K562 (cell line): ENCODE measurements around the gene RING1. TPM values are rescaled to one million over a fixed set of nuclear protein-coding genes. Genes with fewer than 3 reads are reported as not detected.

Experiments
- ESRRB ChIP-seq: fragments of 250-450 bp; sonication (Bioruptor Pico); IDR thresholded peaks from 2 replicates; pipeline ENCODE4 v1.5.0; 2020; ENCODE audit warnings: mild to moderate bottlenecking, moderate library complexity, borderline replicate concordance
- RAD51 ChIP-seq: fragments of 450-650 bp; IDR thresholded peaks from 2 replicates; pipeline ENCODE4 v1.7.1; 2016; ENCODE audit warnings: low read depth, mild to moderate bottlenecking, borderline replicate concordance
- RUNX1 ChIP-seq: sonication (generic); IDR thresholded peaks from 2 replicates; pipeline ENCODE4 v1.6.1; 2016; ENCODE audit warnings: antibody characterized with exemption, low read depth
- SRSF9 ChIP-seq: fragments of 200-400 bp; formaldehyde crosslinking; IDR thresholded peaks from 2 replicates; pipeline ENCODE4 v1.6.1; 2017; ENCODE audit warnings: low read depth, low read length, borderline replicate concordance
- STAG1 ChIP-seq: sonication (generic); formaldehyde crosslinking; IDR thresholded peaks from 2 replicates; pipeline ENCODE4 v1.5.0; 2020; ENCODE audit warnings: missing genetic modification reagents, borderline replicate concordance
- ZC3H11A ChIP-seq: IDR thresholded peaks from 2 replicates; pipeline ENCODE4 v1.6.1; 2012; ENCODE audit warnings: low read depth, low read length, improper control_type of control experiment
- ZNF282 ChIP-seq: sonication (generic); formaldehyde crosslinking; IDR thresholded peaks from 2 replicates; pipeline ENCODE4 v1.8.1; 2023; ENCODE audit warnings: missing genetic modification reagents
- ZNF644 ChIP-seq: fragments of 200-800 bp; sonication (Bioruptor generic); IDR thresholded peaks from 2 replicates; pipeline ENCODE4 v1.6.1; 2016; ENCODE audit warnings: low read depth, missing genetic modification characterization, missing compliant biosample characterization
- ZNF668 ChIP-seq: fragments of 250-450 bp; sonication (Bioruptor Pico); IDR thresholded peaks from 2 replicates; pipeline ENCODE4 v1.8.0; 2022; ENCODE audit warnings: mild to moderate bottlenecking, inconsistent platforms
- polyA plus RNA-seq, 8 experiments: library from polyadenylated mRNA; depleted of rRNA in 4 of 8; stranded (reverse) in 5 of 8; unstranded in 3 of 8; fragments of >200 nt; fragmentation: Nextera tagmentation in 2 of 8; fragmentation: Illumina TruSeq in 1 of 8; extraction: Ambion mirVana in 2 of 8; extraction: Trizol in 1 of 8; gene quantifications; 2 replicates each; pipeline versions ENCODE4 v1.2.1 to v1.2.3, GENCODE V29; 2011 to 2014; ENCODE audit warnings: inconsistent platforms in 1 of 8, missing spikeins in 1 of 8
- total RNA-seq, 7 experiments: library from RNA; depleted of rRNA in 6 of 7; stranded (reverse); fragments of >200 nt in 6 of 7; fragmentation: Illumina TruSeq in 2 of 7; extraction: Trizol in 2 of 7; gene quantifications; 2 replicates each; pipeline versions ENCODE4 v1.2.1 to v1.2.3, GENCODE V29; 2011 to 2021; ENCODE audit warnings: low replicate concordance in 1 of 7
- TF ChIP-seq, protein P1 (sequence below), 2 experiments: fragments of 450-650 bp in 1 of 2; sonication (generic) in 1 of 2; formaldehyde crosslinking in 1 of 2; IDR thresholded peaks; 2 replicates each; pipeline versions ENCODE4 v1.7.1 to v1.9.0; 2016 to 2022; ENCODE audit warnings: inconsistent platforms in 1 of 2, mild to moderate bottlenecking in 1 of 2, missing genetic modification reagents in 1 of 2
- TF ChIP-seq, protein P2 (sequence below), 2 experiments: fragments of 200-800 bp in 1 of 2; sonication (Bioruptor generic) in 1 of 2; sonication (generic) in 1 of 2; formaldehyde crosslinking in 1 of 2; IDR thresholded peaks in 1 of 2; conservative IDR thresholded peaks in 1 of 2; 2 replicates each; pipeline versions ENCODE4 v1.5.0 to v1.6.1; 2016 to 2020; ENCODE audit warnings: missing compliant biosample characterization in 1 of 2, missing genetic modification characterization in 1 of 2, missing genetic modification reagents in 1 of 2
- TF ChIP-seq, protein P3 (sequence below): fragments of 450-650 bp; conservative IDR thresholded peaks from 2 replicates; pipeline ENCODE4 v1.6.1; 2016; ENCODE audit warnings: missing genetic modification characterization, low read depth, mild to moderate bottlenecking, missing compliant biosample characterization, moderate library complexity

Gene RING1
- total and polyA plus RNA-seq, 9 of the 15 experiments (the other 6 are each of a cell fraction or from before 2014, with no cell fraction given), result 4.2 to 59.1 (median 36.9) TPM

DNA sequence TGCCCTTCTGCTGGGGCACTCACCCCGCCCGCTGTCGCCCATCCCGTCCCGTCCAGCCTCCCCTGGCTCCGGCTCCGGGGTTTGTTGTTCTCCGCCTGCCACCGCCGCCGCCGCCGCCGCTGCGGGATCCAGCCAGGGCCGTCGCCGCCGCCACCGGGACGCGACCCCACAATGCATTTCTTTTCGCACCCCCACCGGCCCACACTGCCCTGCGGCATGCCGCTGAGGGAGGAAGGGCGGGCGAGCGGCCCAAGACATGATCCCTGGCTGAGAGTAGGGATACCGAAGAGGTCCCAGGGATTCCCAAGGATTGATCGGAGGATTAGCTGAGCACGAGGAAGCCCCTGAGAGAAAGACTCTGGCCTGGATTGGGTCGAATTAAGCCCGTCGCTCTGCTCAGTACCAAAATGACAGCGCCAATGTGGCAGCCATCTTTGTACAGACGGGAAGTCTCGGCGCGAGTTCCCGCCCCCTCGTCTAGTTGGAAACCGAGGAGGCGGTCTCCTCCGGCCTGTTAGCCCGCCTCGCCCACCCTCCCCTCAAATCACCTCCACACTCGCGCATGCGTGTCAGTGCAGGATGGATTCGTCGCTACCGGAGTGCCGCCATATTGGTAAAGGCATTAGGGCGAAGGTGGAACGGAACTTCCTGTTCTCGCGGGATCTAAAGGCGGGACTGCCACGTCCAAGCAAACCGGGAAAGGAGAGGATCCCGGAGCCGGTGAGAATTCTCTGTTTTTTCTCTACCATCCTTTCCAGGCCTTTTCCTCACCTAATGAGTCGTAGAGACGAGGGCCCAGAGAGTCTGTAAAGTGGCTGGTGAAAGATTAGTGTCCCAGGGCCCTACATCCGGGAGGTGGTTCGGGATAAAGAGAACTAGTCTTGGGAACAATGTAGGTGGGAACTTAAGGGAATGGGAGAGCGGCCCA is 7.8 kb upstream of the RING1 start, which contains the start of the genes RXRB and SLC39A7 (continued):
- TF ChIP-seq, protein P1, sequence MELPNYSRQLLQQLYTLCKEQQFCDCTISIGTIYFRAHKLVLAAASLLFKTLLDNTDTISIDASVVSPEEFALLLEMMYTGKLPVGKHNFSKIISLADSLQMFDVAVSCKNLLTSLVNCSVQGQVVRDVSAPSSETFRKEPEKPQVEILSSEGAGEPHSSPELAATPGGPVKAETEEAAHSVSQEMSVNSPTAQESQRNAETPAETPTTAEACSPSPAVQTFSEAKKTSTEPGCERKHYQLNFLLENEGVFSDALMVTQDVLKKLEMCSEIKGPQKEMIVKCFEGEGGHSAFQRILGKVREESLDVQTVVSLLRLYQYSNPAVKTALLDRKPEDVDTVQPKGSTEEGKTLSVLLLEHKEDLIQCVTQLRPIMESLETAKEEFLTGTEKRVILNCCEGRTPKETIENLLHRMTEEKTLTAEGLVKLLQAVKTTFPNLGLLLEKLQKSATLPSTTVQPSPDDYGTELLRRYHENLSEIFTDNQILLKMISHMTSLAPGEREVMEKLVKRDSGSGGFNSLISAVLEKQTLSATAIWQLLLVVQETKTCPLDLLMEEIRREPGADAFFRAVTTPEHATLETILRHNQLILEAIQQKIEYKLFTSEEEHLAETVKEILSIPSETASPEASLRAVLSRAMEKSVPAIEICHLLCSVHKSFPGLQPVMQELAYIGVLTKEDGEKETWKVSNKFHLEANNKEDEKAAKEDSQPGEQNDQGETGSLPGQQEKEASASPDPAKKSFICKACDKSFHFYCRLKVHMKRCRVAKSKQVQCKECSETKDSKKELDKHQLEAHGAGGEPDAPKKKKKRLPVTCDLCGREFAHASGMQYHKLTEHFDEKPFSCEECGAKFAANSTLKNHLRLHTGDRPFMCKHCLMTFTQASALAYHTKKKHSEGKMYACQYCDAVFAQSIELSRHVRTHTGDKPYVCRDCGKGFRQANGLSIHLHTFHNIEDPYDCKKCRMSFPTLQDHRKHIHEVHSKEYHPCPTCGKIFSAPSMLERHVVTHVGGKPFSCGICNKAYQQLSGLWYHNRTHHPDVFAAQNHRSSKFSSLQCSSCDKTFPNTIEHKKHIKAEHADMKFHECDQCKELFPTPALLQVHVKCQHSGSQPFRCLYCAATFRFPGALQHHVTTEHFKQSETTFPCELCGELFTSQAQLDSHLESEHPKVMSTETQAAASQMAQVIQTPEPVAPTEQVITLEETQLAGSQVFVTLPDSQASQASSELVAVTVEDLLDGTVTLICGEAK (IDR thresholded peaks at IDR 0.05), result peak; percentile 87
- TF ChIP-seq, protein P1 (CRISPR knock-in tag; IDR thresholded peaks at IDR 0.05), result no peak
- TF ChIP-seq, protein P2, sequence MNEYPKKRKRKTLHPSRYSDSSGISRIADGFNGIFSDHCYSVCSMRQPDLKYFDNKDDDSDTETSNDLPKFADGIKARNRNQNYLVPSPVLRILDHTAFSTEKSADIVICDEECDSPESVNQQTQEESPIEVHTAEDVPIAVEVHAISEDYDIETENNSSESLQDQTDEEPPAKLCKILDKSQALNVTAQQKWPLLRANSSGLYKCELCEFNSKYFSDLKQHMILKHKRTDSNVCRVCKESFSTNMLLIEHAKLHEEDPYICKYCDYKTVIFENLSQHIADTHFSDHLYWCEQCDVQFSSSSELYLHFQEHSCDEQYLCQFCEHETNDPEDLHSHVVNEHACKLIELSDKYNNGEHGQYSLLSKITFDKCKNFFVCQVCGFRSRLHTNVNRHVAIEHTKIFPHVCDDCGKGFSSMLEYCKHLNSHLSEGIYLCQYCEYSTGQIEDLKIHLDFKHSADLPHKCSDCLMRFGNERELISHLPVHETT (CRISPR knock-in tag; conservative IDR thresholded peaks at IDR 0.05 in 1 of 2, IDR thresholded peaks at IDR 0.05 in 1 of 2), result peak in 1 of 2 experiments; percentile 100; a peak in 2 of 4 replicates
- no peak for TF ChIP-seq SRSF9
- peak; percentile 75 for TF ChIP-seq ZNF644 (tag)
- no peak for TF ChIP-seq ZC3H11A
- TF ChIP-seq RAD51, result no peak
- no peak for TF ChIP-seq STAG1
- TF ChIP-seq ESRRB (CRISPR knock-in tag), result no peak
- TF ChIP-seq RUNX1, result no peak
- TF ChIP-seq ZNF282 (CRISPR knock-in tag), result no peak
- TF ChIP-seq, protein P3, sequence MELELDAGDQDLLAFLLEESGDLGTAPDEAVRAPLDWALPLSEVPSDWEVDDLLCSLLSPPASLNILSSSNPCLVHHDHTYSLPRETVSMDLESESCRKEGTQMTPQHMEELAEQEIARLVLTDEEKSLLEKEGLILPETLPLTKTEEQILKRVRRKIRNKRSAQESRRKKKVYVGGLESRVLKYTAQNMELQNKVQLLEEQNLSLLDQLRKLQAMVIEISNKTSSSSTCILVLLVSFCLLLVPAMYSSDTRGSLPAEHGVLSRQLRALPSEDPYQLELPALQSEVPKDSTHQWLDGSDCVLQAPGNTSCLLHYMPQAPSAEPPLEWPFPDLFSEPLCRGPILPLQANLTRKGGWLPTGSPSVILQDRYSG (tag), result peak; percentile 53; the same call in 1 of the 2 replicates
- no peak for TF ChIP-seq ZNF668
